Stimulated activated CD4-positive, alpha-beta T cell treated with anti-CD3 and anti-CD28 coated beads, Interleukin-12 subunit alpha, Interleukin-12 subunit beta, amount 100 ng/mL, for 48 hours (primary cell): ENCODE measurements around the gene SYT7.

Source experiments
- DNase-seq, 3 donors: peaks; one replicate each; pipeline ENCODE4 v3.0.0-alpha.2; 2020; ENCODE audit warnings: low read depth in 2 of 3, low spot score in 1 of 3

Gene SYT7

GRCh38 chr11:61502522-61502921 is 78.4 kb downstream of the SYT7 start:
- no peak for DNase-seq

GRCh38 chr11:61499816-61500491 is 80.9 kb downstream of the SYT7 start:
- no peak for DNase-seq

- DNase-seq, result no peak
Observed at GRCh38 chr11:61498767-61499341, 82.0 kb downstream of the SYT7 start.

DNA sequence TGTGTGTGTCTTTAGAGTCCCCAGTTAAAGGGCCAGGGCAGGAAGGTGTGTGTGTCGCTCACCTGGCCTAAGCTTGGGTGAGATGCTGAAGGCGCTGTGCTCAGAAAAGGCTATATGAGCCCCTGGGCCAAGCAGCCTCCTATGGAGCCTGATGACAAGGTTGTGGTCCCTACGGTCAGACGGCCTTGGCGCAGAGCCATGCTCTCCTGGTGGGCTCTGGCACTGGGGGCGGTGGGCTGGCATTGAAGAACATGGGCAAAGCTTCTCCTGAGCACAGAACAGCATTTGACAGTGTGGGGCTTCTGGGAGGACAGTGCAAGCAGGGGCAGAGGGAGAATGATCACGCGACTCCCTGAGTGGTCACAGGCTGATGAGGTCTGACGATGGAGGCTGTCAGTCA is 83.0 kb downstream of the SYT7 start:
- DNase-seq, result no peak

GRCh38 chr11:61497473-61497872 is 83.4 kb downstream of the SYT7 start:
- no peak for DNase-seq

DNA sequence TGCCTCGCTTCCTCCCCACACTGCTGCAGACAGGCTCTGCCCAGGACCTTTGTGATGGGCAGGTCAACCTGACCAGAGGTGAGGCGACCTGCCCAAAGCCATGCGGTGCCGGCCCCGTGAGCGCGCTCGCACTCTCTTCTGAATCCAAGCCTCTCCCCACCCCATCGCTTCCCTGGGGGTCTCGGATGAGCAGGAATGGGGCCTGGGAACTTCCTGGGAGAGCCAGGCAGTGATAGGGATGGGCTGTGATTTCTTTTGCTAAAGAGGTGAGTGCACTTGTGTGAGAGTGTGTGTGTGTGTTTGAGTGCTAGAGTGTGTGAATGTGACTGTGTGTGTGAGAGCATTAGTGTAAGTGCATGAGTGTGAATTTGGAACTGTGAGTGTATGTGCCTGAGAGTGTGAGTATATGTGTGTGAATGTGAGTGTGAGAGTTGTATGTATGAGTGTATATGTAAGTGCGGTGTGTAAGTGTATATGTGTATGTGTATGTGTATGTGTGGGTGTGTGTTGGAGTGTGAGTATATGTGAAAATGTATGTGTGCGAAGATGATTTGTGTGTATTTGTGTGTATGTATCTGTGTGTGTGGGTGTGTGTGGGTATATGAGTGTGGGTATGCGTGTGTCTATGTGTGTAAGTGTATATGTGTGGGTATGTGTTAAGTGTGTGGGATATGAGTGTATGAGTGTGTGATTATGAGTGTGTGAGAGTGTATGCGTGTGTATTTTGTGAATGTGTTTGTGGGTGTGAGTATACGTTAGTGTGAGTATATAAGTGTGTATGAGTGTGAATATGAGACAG is 84.1 kb downstream of the SYT7 start:
- DNase-seq, result no peak

DNA sequence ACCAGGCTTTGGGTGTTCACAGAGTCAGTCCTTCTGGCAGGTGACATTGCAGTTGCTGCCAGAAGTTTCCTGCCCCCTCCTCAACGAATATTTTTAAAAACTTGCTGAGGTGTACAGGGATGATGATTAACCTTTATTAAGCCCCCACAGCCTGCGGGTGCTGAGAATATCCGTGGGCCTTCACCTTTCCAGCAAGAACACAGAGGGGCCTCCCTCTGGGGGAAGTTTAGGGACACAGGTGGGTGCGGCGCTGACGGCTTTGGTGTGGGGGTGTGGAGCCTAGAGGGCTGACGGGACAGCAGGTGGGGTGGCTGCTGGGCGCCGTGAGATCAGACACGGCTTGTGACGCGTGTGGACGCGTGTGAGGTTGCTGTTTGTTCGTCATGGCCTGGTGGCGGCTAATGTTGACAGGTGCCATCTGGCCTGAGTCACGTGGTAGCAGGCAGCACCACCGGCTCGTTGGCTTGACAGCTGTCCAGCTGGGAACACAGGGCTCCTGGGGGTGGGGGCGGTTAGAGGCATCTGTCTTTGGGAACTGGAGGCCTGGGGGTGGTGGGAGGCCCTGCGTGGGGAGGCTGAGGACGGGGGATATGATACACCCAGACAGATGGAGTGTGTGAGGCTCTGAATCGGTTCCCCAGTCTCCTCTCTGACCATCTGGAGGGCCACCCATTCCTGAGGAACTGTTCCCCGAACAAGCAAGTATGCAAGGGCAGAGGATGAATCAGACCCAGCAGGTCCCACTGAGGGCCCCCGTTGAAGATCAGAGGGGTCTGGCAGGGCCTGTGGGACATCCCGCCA is 84.9 kb downstream of the SYT7 start:
- no peak for DNase-seq

DNA sequence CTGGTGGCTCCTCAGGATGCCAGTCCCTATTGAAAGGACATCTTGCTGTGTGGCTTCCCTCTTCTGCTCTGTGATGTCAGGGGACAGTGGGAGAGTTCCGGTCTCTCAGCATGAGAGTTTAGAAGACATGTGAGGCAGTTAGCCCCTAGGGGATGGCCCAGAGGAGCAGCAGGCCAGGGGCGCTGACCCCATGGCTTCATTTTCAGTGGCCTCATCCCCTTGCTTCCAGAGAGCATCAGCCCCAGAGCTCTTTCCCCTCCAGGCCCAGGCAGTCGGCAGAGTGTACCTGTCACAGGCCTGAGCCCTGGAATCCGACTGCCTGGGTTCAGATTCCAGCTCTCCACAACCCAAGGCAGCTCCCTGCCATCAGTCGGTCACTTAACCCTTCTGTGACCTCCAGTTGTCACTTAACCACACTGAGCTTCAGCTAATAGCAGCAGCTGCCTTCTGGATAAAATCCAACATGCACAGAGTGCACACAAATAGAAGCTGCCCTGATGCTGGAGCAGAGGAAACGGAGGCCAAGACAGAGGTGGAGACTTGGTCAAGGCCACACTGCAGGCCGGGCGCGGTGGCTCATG is 86.4 kb downstream of the SYT7 start:
- no peak for DNase-seq

- DNase-seq, result no peak
Observed at GRCh38 chr11:61491736-61492395, 89.0 kb downstream of the SYT7 start.

DNA sequence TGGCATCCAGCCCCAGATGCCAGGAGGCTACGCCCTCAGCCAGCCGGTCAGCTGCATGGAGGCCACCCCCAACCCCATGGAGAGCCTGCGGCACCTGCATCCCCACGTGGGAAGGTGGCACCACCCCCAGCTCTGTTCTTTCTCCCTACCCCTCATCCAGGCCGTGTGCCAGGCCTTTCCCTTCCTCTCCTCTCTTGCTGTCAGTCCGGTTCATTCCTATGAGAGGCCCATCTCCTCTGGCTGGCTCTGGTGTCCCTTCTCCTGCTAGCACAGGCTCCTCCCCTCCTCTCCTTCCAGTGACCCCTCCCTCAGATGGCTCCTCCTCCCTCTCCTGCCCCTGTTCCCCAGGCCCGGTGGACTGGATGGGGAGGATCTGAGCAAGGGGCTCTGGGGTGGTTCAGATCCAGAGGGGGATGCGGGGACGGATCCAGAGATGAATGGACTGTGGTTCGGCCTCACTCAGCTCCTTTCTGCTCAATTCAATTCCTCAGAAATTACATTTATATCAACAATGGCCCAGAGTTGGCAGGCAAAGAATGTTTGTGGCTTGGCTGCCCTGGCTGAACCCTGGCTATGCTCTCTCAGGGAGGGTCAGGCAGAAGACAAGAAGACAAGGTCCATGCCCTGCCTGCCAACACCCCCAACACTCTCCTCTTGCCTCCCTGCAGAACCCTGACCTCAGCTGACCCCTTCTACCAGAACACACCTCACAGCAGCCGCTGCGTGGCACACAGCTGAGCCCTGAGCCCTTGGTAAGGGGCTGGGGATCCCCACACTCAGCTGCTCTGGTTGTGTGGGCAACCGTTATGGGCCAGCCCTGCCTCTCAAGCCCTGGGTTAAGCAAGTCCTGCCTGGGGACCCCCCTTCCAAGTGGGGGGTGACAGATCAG is 90.8 kb downstream of the SYT7 start:
- no peak for DNase-seq

DNA sequence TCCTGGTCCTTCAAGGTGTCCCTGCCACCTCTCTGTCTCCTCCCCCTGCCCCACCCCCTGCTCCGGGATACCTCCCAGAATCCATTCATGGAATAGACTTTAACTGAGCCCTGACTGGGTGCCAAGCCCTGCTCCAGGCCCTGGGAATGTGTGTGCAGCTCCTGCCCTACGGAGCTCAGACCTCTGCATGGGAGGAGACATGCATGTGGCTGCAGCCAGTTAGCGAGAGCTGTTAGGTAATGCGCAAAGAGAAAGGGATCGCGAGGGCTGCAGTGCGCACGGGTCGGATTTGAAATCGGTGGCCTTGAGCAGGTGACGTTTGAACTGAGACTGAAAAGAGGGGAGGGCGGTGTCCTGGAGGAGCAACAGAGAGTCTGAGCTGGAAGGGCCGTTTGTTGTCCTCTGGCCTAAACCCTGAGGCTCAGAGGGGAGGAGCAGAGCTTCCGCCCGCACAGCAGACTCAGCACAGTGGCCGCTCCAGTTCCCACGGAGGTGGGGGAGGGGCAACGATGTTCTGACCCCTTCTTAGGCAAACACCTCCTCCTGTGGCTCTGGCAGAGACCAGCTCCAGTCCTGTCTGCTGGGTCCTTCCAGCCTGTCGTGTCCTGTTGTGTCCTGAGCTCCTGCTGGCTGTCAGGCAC is 92.1 kb downstream of the SYT7 start:
- no peak for DNase-seq

DNA sequence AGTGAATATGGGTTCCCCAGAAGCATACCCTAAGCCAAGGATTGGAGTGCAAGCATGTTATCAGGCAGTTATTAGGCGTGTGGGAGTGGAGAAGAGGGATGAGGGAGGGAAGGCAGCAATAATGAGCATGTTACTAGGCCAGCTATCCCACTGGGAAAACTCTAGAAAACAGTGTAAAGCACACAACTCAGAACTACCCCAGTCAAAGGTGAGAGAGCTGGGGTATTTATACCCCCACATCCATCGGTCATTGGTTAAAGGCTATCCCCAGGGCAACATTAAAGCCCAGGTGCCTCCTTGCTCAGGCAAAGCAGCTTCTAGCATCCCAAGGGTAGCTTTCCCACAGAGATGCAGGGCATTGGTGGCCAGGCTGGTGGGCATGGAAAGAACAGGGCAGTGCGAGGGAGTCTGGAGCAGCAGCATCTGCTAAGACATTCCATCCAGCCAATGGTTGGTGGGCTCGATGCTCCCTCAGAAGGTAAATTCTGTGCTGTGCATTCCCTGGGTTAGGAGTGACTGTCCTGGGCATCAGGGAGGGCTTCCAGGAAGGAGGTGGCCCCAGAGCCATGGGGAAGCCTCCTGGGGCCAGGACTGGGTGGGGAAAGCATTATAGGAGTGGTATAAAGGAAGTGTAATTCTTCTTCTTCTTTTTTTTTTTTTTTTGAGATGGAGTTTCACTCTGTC is 93.4 kb downstream of the SYT7 start:
- DNase-seq, result no peak

GRCh38 chr11:61486779-61487178 is 94.1 kb downstream of the SYT7 start:
- no peak for DNase-seq

GRCh38 chr11:61486011-61486620 is 94.8 kb downstream of the SYT7 start:
- no peak for DNase-seq

DNA sequence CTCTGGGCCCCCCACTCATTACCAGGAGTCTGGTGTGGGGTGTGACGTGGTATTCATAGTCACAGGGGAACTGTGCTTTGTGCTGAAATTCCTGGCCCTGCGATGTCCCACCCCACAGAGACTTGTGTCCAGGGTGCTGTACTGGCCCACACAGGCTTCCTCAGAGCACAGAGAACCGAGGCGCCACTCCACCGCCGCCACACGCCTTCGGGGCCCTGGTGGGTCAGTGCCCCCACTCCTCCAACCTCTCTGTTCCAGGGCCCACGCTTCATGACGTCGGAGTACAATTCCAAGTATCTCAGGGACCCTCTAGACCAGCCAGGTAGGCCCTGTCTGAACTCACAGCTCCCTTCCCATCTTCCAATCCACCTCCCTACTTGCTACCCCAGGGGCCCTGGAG is 95.8 kb downstream of the SYT7 start:
- no peak for DNase-seq

DNA sequence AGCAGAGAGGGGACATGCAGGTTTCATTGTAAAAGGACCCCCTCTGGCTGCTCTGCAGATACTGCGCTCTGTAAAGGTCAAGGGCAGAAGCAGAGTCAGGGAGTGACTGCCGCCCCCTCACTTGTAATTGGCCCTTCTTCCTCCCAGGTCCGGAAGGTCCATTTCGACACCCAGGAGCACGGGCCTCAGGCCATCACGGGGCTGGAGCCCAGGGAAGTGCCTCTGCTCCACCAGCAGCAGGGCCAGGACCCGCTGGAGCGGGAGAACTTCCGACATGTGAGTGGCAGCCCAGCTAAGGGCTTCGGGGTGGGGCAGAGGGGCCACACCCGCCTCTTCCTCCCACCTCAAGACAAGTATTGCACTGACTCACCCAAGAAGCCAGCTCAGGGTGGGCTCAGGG is 96.3 kb downstream of the SYT7 start:
- DNase-seq, result no peak

DNA sequence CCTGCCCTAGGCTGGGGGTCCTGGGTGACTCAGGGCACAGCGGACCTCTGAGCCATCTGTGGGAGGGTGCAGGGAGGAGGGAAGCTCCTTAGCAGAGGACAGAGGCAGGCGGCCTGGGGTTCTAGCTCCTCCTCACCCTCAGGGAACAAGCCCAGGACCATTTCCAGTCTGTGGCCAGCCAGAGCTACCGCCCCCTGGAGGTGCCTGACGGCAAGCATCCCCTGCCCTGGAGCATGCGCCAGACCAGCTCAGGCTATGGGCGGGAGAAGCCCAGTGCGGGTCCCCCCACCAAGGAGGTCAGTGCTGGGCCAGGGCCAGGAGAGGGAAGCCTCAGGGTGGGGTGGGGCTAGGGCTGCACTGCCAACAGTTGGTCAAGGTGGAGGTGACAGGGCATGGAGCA is 98.4 kb downstream of the SYT7 start:
- peak in 2 of 3 donors; percentile 26 to 30 for DNase-seq

DNA sequence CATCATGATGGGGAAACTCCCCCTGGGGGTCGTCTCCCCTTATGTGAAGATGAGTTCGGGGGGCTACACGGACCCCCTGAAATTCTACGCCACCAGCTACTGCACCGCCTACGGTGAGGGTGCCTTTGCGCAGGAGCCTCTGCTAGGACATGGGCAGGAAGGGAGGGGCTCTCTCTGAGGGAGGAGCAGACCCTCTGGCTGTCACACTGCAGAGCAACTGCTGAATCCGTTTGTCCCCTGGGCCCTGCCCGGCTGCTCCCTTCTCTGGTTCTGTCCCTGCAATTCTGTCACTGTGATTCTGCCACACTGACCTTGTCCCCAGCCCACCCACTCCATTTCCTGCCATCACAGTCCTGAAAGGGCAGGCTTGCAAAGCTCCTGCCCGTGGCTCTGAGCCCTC is 99.1 kb downstream of the SYT7 start:
- no peak for DNase-seq
